Measurements from ENCODE around the gene UNC5A.

Gene UNC5A

GRCh38 chr5:176810081-176810597 is at the start of gene UNC5A:
TSS of gene UNC5A (plus strand) at chr5:176810559. CDS start at chr5:176810751, 192 bp downstream.
- no peak for DNase-seq (ENCODE audit: low read depth)
- TF ChIP-seq CTCF (IDR thresholded peaks at IDR 0.05; ENCODE audit: control insufficient read depth, extremely low read depth, insufficient read depth), result no peak

GRCh38 chr5:176761755-176762154 is 48.6 kb upstream of the UNC5A start:
- no peak for DNase-seq (ENCODE audit: low read depth)
- H3K4me3 ChIP-seq (ENCODE audit: low read depth, low read length), result no peak overlapping the region
- TF ChIP-seq CTCF (IDR thresholded peaks at IDR 0.05; ENCODE audit: control insufficient read depth, extremely low read depth, insufficient read depth), result no peak

More at GRCh38 chr5:176810081-176810597, at the start of gene UNC5A:
- H3K4me3 ChIP-seq (ENCODE audit: low read depth, low read length), result peak within 1 kb of the TSS; percentile 42

- DNase-seq (ENCODE audit: low read depth), result no peak
- H3K4me3 ChIP-seq (ENCODE audit: low read depth, low read length), result no peak overlapping the region
- TF ChIP-seq CTCF (IDR thresholded peaks at IDR 0.05; ENCODE audit: control insufficient read depth, extremely low read depth, insufficient read depth), result no peak
Observed at GRCh38 chr5:176762489-176762888, 47.9 kb upstream of the UNC5A start.

GRCh38 chr5:176765687-176766086 is 44.7 kb upstream of the UNC5A start:
- DNase-seq (ENCODE audit: low read depth), result no peak

GRCh38 chr5:176768174-176768970 is 42.0 kb upstream of the UNC5A start:
- no peak for TF ChIP-seq CTCF (IDR thresholded peaks at IDR 0.05; ENCODE audit: control insufficient read depth, extremely low read depth, insufficient read depth)
- no peak overlapping the region for H3K4me3 ChIP-seq (ENCODE audit: low read depth, low read length)
- no peak for DNase-seq (ENCODE audit: low read depth)

More at GRCh38 chr5:176765687-176766086, 44.7 kb upstream of the UNC5A start:
- H3K4me3 ChIP-seq (ENCODE audit: low read depth, low read length), result no peak overlapping the region
- TF ChIP-seq CTCF (IDR thresholded peaks at IDR 0.05; ENCODE audit: control insufficient read depth, extremely low read depth, insufficient read depth), result no peak

GRCh38 chr5:176769911-176770310 is 40.4 kb upstream of the UNC5A start:
- no peak for DNase-seq (ENCODE audit: low read depth)
- no peak overlapping the region for H3K4me3 ChIP-seq (ENCODE audit: low read depth, low read length)
- TF ChIP-seq CTCF (IDR thresholded peaks at IDR 0.05; ENCODE audit: control insufficient read depth, extremely low read depth, insufficient read depth), result no peak

Measured in LNCaP clone FGC (cell line).